ENCODE measurements around the gene SLC41A2. TPM values are rescaled to one million over a fixed set of nuclear protein-coding genes. Genes with fewer than 3 reads are reported as not detected.

The SLC41A2 gene
- total RNA-seq, 1 donor from 2014 or later: 35.6 TPM

DNA sequence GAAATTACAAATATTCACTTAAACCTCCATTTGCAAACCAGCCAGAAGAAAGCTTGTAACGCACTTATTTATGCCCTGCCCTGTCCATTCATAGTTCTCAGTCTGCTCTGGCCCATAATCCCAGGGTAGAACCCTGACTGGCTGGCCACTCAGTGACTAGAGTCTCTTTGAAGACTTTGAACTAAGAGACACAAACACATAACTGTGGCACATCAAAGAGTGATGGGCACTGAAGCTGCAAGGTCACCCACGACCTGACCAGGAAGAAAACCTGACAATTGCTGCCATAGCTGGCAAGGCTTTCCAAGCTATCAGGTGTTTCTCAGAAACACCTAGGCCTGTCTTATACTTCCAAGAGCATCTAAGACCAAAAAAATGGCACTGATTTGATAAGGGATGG is 28.7 kb downstream of the SLC41A2 start:
- Histone ChIP-seq H3K9me3 (ENCODE audit: insufficient read depth, low read depth, low read length) (no peaks in the 10 kb centered on the region), H4K20me1 (ENCODE audit: insufficient read depth, low read length) (no peaks in the 10 kb centered on the region), H2AFZ (ENCODE audit: low read depth, low read length) (no peak overlapping the region), H3K27ac (ENCODE audit: low read depth, low read length) (no peak overlapping the region), H3K4me1 (ENCODE audit: insufficient read depth, low read length) (no peaks in the 10 kb centered on the region), H3K79me2 (ENCODE audit: insufficient read depth, low read length) (no peaks in the 10 kb centered on the region), H3K9ac (ENCODE audit: low read length) (no peak overlapping the region), H3K27me3 (ENCODE audit: insufficient read depth, low read length) (no peaks in the 10 kb centered on the region), H3K4me2 (ENCODE audit: low read length) (no peak overlapping the region), H3K36me3 (ENCODE audit: insufficient read depth, low read length) (no peaks in the 10 kb centered on the region), H3K4me3 (ENCODE audit: insufficient read depth, low read depth, low read length) (no peak overlapping the region)
- Mint-ChIP-seq H3K27me3 (ENCODE audit: low read depth, unreplicated experiment) (no peaks in the 10 kb centered on the region), H3K4me3 (ENCODE audit: unreplicated experiment) (no peak overlapping the region), H3K36me3 (ENCODE audit: low read depth, unreplicated experiment) (no peaks in the 10 kb centered on the region), H3K4me1 (ENCODE audit: low read depth, unreplicated experiment) (peaks cover 10% of the 10 kb centered on the region), H3K9me3 (ENCODE audit: unreplicated experiment) (no peaks in the 10 kb centered on the region), H3K27ac (ENCODE audit: unreplicated experiment) (peak overlapping the region; percentile 15)
- DNase-seq (ENCODE audit: low read depth): no peak
- FAIRE-seq: no peak
- TF ChIP-seq, protein P1, sequence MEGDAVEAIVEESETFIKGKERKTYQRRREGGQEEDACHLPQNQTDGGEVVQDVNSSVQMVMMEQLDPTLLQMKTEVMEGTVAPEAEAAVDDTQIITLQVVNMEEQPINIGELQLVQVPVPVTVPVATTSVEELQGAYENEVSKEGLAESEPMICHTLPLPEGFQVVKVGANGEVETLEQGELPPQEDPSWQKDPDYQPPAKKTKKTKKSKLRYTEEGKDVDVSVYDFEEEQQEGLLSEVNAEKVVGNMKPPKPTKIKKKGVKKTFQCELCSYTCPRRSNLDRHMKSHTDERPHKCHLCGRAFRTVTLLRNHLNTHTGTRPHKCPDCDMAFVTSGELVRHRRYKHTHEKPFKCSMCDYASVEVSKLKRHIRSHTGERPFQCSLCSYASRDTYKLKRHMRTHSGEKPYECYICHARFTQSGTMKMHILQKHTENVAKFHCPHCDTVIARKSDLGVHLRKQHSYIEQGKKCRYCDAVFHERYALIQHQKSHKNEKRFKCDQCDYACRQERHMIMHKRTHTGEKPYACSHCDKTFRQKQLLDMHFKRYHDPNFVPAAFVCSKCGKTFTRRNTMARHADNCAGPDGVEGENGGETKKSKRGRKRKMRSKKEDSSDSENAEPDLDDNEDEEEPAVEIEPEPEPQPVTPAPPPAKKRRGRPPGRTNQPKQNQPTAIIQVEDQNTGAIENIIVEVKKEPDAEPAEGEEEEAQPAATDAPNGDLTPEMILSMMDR (IDR thresholded peaks at IDR 0.05; ENCODE audit: insufficient read depth, low read depth, low read length): no peak
- TF ChIP-seq EZH2 (IDR thresholded peaks at IDR 0.05; ENCODE audit: insufficient read depth, low read length): no peak

DNA sequence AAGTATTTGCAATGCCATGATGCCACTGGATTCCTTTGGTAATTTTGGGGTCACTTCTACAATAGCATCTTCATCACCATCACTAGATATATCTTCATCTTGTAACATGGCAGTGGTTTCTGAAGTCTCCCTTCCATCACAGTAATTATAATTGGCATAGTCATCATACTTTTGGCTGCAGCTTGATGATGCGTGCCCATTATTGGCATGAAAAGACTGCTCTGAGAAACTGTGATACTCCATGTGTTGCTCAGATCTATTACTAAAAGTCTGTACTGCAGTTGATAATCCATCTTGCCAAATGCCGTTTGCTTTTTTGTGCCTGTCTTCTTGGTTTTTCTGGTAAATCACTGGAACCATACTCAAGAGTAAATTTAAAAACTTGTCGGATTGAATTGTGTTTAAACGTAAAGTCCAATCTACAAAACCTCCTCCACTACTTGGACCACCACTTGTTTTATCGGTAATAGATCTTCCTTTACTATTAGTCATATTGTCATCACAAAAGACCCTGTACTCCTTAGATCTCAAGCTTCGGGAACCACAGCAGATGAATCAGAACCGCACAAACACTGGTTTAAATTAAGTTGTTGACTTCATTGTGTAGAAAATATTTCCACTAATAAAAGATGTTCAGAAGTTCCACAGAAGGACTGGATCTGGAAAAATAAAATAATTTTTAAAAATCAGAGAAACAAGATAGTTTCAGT is 29.9 kb downstream of the SLC41A2 start:
- Mint-ChIP-seq H3K27me3 (ENCODE audit: low read depth, unreplicated experiment) (no peaks in the 10 kb centered on the region), H3K4me3 (ENCODE audit: unreplicated experiment) (no peak overlapping the region), H3K4me1 (ENCODE audit: low read depth, unreplicated experiment) (peaks cover 10% of the 10 kb centered on the region), H3K9me3 (ENCODE audit: unreplicated experiment) (peaks cover 1% of the 10 kb centered on the region), H3K36me3 (ENCODE audit: low read depth, unreplicated experiment) (peaks cover 4% of the 10 kb centered on the region), H3K27ac (ENCODE audit: unreplicated experiment) (no peak overlapping the region)
- no peak overlapping the region for H3K4me3 ChIP-seq (ENCODE audit: insufficient read depth, low read depth, low read length)
- H3K9ac ChIP-seq (ENCODE audit: low read length): no peak overlapping the region
- H3K79me2 ChIP-seq (ENCODE audit: insufficient read depth, low read length): no peaks in the 10 kb centered on the region
- no peak for TF ChIP-seq EZH2 (IDR thresholded peaks at IDR 0.05; ENCODE audit: insufficient read depth, low read length)
- TF ChIP-seq, protein P1 (IDR thresholded peaks at IDR 0.05; ENCODE audit: insufficient read depth, low read depth, low read length): no peak
- no peaks in the 10 kb centered on the region for H4K20me1 ChIP-seq (ENCODE audit: insufficient read depth, low read length)
- H2AFZ ChIP-seq (ENCODE audit: low read depth, low read length): no peak overlapping the region
- FAIRE-seq: no peak
- no peaks in the 10 kb centered on the region for H3K4me1 ChIP-seq (ENCODE audit: insufficient read depth, low read length)
- no peaks in the 10 kb centered on the region for H3K9me3 ChIP-seq (ENCODE audit: insufficient read depth, low read depth, low read length)
- no peak for DNase-seq (ENCODE audit: low read depth)
- H3K36me3 ChIP-seq (ENCODE audit: insufficient read depth, low read length): no peaks in the 10 kb centered on the region
- H3K4me2 ChIP-seq (ENCODE audit: low read length): no peak overlapping the region
- no peaks in the 10 kb centered on the region for H3K27me3 ChIP-seq (ENCODE audit: insufficient read depth, low read length)
- no peak overlapping the region for H3K27ac ChIP-seq (ENCODE audit: low read depth, low read length)

DNA sequence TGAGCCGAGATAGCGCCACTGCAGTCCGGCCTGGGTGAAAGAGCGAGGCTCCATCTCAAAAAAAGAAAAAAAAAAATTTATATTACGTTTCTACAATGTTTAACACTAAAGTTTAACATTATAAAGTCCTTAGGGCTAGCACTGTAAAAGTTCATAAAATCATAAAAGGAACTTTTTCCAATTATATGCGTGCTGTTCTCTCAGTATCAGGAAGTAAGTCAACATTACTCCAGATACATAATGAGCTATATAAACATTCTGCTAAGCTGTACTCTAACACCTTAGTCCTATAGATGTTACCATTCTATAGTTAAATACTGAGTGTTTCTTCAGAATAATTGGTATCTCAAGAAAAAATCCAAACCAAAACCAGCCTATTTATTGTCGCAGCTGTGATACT is 32.6 kb downstream of the SLC41A2 start:
- DNase-seq (ENCODE audit: low read depth) (no peak), FAIRE-seq (no peak)
- no peaks in the 10 kb centered on the region for H3K36me3 ChIP-seq (ENCODE audit: insufficient read depth, low read length)
- H3K4me3 ChIP-seq (ENCODE audit: insufficient read depth, low read depth, low read length): no peak overlapping the region
- Mint-ChIP-seq H3K4me1 (ENCODE audit: low read depth, unreplicated experiment) (peaks cover 6% of the 10 kb centered on the region), H3K36me3 (ENCODE audit: low read depth, unreplicated experiment) (peaks cover 11% of the 10 kb centered on the region), H3K27ac (ENCODE audit: unreplicated experiment) (no peak overlapping the region), H3K27me3 (ENCODE audit: low read depth, unreplicated experiment) (no peaks in the 10 kb centered on the region), H3K4me3 (ENCODE audit: unreplicated experiment) (no peak overlapping the region), H3K9me3 (ENCODE audit: unreplicated experiment) (peaks cover 7% of the 10 kb centered on the region)
- no peak overlapping the region for H2AFZ ChIP-seq (ENCODE audit: low read depth, low read length)
- no peaks in the 10 kb centered on the region for H3K9me3 ChIP-seq (ENCODE audit: insufficient read depth, low read depth, low read length)
- no peak overlapping the region for H3K4me2 ChIP-seq (ENCODE audit: low read length)
- no peak overlapping the region for H3K9ac ChIP-seq (ENCODE audit: low read length)
- no peak overlapping the region for H3K27ac ChIP-seq (ENCODE audit: low read depth, low read length)
- TF ChIP-seq, protein P1 (IDR thresholded peaks at IDR 0.05; ENCODE audit: insufficient read depth, low read depth, low read length): no peak
- no peak for TF ChIP-seq EZH2 (IDR thresholded peaks at IDR 0.05; ENCODE audit: insufficient read depth, low read length)
- no peaks in the 10 kb centered on the region for H3K79me2 ChIP-seq (ENCODE audit: insufficient read depth, low read length)
- no peaks in the 10 kb centered on the region for H3K4me1 ChIP-seq (ENCODE audit: insufficient read depth, low read length)
- H3K27me3 ChIP-seq (ENCODE audit: insufficient read depth, low read length): no peaks in the 10 kb centered on the region
- no peaks in the 10 kb centered on the region for H4K20me1 ChIP-seq (ENCODE audit: insufficient read depth, low read length)
